SK-N-MC (cell line): ENCODE results near the gene GRM2.

ENCODE experiments used
- DNase-seq: peaks from one replicate; pipeline ENCODE4 v3.0.0-alpha.2; 2011; ENCODE audit warnings: low read depth, low spot score
- H3K27ac ChIP-seq: fragments of 200-600 bp; sonication (generic); 2 replicates; pipeline ENCODE4 v1.5.1; 2016; ENCODE audit warnings: mixed run types
- H3K36me3 ChIP-seq: fragments of 200-600 bp; sonication (generic); 2 replicates; pipeline ENCODE4 v1.6.1; 2017; ENCODE audit warnings: antibody characterized with exemption, low read length, mixed read lengths; ENCODE audit not compliant: insufficient read depth
- H3K4me3 ChIP-seq: fragments of 200-600 bp; sonication (generic); 2 replicates; pipeline ENCODE4 v1.5.1; 2016
- H3K9ac ChIP-seq: fragments of 200-600 bp; sonication (generic); 2 replicates; pipeline ENCODE4 v1.8.0; 2017; ENCODE audit warnings: mixed run types, mixed read lengths; ENCODE audit not compliant: insufficient read length
- H3K9me3 ChIP-seq: fragments of 200-600 bp; sonication (generic); 2 replicates; pipeline ENCODE4 v1.6.1; 2017; ENCODE audit warnings: low read depth, mild to moderate bottlenecking, antibody characterized with exemption, low read length, moderate library complexity, mixed read lengths
- EZH2 ChIP-seq: fragments of 200-600 bp; sonication (generic); IDR thresholded peaks from one replicate; pipeline ENCODE4 v1.6.1; 2017; ENCODE audit warnings: antibody characterized with exemption
- FOXP2 ChIP-seq: optimal IDR thresholded peaks from 2 replicates; pipeline ENCODE3; 2011; ENCODE audit warnings: mild to moderate bottlenecking, moderate library complexity; ENCODE audit not compliant: insufficient read depth; ENCODE audit errors: extremely low read length, control extremely low read depth
- POLR2AphosphoS5 ChIP-seq: IDR thresholded peaks from 2 replicates; pipeline ENCODE4 v1.6.1; 2012; ENCODE audit warnings: mild to moderate bottlenecking, low read depth, low read length, borderline replicate concordance

The GRM2 gene

GRCh38 chr3:51720292-51721061 is 13.6 kb downstream of the GRM2 start:
- Histone ChIP-seq H3K36me3 (no peaks in the 10 kb centered on the region), H3K9me3 (no peaks in the 10 kb centered on the region), H3K9ac (no peak overlapping the region), H3K4me3 (no peak overlapping the region), H3K27ac (no peak overlapping the region)
- TF ChIP-seq POLR2AphosphoS5 (no peak), FOXP2 (no peak), EZH2 (no peak)
- DNase-seq, result no peak

DNA sequence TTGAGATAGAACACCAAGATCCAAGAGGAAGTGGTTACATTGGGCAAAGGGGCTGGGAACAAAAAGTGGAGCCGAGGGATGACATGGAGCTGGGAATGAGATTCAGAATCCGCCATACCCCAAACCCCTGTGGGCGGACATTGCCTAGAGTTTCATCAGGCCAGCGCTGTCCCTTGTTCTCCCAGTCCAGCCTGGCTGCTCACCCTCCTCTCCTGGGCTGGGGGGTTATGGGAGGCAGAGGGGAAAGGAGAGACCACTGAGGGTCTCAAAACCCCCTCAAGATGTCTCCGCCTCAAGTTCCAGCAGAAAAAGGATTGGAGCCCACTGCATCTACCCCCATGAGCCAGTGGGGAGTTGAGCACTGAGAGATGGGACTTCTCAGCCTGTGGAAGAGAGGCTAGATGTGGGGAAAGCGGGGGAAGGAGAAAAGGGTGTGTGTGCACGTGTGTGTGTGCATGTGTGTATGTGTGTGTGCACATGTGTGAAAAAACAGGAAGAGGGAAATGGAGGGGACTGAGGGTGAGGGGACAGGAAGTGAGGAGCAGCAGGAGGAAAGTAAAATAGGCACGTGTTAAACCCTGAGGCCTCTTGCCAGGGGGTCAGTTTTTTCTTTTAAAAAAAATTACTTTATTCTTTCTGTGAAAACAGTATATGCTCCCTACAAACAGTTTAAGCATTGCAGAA is 14.3 kb downstream of the GRM2 start:
- Histone ChIP-seq H3K9ac (no peak overlapping the region), H3K27ac (no peak overlapping the region), H3K9me3 (no peaks in the 10 kb centered on the region), H3K36me3 (no peaks in the 10 kb centered on the region), H3K4me3 (no peak overlapping the region)
- no peak for DNase-seq
- no peak for TF ChIP-seq EZH2

- TF ChIP-seq FOXP2 (no peak), EZH2 (no peak), POLR2AphosphoS5 (no peak)
- Histone ChIP-seq H3K36me3 (no peaks in the 10 kb centered on the region), H3K9me3 (no peaks in the 10 kb centered on the region), H3K27ac (no peak overlapping the region), H3K4me3 (no peak overlapping the region), H3K9ac (no peak overlapping the region)
- DNase-seq, result no peak
Measured at GRCh38 chr3:51722362-51722761, 15.5 kb downstream of the GRM2 start.

DNA sequence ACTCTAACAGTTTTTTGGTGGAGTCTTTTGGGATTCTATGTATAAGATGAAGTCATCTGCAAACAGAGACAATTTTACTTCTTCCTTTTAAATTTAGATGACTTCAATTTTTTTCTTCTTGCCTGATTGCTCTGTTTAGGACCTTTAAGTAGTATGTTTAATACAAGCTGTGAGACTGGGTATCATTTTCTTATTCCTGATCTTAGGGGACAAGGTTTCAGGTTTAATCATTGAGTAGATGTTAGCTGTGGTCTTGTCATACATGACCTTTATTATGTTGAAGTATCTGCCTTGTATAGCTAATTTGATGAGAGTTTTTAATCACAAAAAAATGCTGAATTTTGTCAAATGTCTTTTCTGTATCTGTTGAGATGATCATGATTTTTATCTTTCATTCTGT is 20.6 kb downstream of the GRM2 start:
- H3K9ac ChIP-seq, result no peak overlapping the region
- H3K36me3 ChIP-seq, result no peaks in the 10 kb centered on the region
- H3K27ac ChIP-seq, result no peak overlapping the region
- no peak for DNase-seq
- no peaks in the 10 kb centered on the region for H3K9me3 ChIP-seq
- H3K4me3 ChIP-seq, result no peak overlapping the region
- no peak for TF ChIP-seq FOXP2
- TF ChIP-seq POLR2AphosphoS5, result no peak
- no peak for TF ChIP-seq EZH2

- Histone ChIP-seq H3K36me3 (no peaks in the 10 kb centered on the region), H3K27ac (no peak overlapping the region), H3K9ac (no peak overlapping the region), H3K4me3 (no peak overlapping the region), H3K9me3 (no peaks in the 10 kb centered on the region)
- TF ChIP-seq POLR2AphosphoS5, result no peak
- TF ChIP-seq EZH2, result no peak
- no peak for TF ChIP-seq FOXP2
- DNase-seq, result no peak
Measured at GRCh38 chr3:51729042-51729633, 22.3 kb downstream of the GRM2 start.

DNA sequence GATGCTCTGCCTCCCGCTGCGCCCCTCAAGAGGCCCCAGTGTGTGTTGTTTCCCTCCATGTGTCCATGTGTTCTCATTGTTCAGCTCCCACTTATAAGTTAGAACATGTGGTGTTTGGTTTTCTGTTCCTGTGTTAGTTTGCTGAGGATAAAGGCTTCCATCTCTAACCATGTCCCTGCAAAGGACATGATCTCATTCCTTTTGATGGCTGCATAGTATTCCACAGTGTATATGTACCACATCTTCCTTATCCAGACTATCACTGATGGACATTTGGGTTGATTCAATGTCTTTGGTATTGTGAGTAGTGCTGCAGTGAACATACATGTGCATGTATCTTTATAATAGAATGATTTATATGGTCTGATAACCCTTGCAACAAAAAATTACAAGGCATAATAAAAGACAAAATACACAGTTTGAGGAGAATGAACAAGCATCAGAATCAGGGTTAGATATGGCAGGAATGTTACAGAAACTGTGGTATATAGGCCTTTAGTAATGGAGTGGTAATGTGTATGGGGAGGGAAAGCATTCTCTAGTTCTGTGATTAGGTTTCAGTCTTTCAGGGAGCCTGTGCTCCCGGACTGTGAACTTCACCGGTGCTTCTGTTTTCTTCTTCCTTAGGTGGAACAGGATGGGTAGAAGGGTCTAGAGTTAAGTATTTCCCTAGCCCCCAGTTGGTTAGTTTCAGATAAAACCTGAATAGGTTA is 27.1 kb downstream of the GRM2 start:
- Histone ChIP-seq H3K9me3 (no peaks in the 10 kb centered on the region), H3K4me3 (no peak overlapping the region), H3K27ac (no peak overlapping the region), H3K36me3 (no peaks in the 10 kb centered on the region), H3K9ac (no peak overlapping the region)
- TF ChIP-seq POLR2AphosphoS5 (no peak), FOXP2 (no peak), EZH2 (no peak)
- DNase-seq, result no peak

DNA sequence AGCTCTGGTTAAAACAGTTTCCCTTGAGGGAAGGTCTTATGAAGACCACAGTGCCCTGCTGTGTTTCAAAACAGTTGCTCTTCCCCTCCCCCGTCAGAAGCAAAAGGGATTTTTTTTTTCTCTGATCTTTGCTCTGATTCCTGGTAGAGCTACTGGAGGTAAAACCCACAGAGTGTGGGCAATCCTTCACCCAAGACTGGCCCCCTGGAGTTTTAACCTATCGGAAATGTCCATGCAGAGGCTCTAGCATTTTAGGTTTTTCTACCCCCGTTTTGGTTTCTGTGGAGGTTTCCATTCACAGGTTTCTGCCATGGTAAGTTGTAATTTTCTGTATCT is 27.7 kb downstream of the GRM2 start:
- Histone ChIP-seq H3K9me3 (no peaks in the 10 kb centered on the region), H3K4me3 (no peak overlapping the region), H3K36me3 (no peaks in the 10 kb centered on the region), H3K27ac (no peak overlapping the region), H3K9ac (no peak overlapping the region)
- no peak for DNase-seq
- TF ChIP-seq EZH2, result no peak
- TF ChIP-seq FOXP2, result no peak
- TF ChIP-seq POLR2AphosphoS5, result no peak

DNA sequence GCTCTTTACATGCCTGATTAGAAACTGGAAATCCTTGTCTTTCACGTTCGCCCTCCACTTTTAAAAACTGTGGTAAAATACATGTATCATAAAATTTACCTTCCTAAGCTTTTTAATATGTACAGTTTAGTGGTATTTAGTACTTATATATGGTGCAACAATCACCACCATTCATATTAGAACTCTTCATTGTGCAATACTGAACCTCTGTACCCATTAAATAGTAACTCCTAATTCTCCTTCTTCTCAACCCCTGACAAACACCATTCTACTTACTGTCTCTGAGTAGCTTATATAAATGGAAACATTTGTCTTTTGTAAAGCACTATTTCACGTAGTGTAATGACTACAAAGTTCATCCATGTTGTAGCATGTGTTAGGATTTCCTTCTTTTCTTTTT is 28.2 kb downstream of the GRM2 start:
- no peak for TF ChIP-seq EZH2
- no peak for TF ChIP-seq POLR2AphosphoS5
- no peak for TF ChIP-seq FOXP2
- Histone ChIP-seq H3K27ac (no peak overlapping the region), H3K9ac (no peak overlapping the region), H3K36me3 (no peaks in the 10 kb centered on the region), H3K9me3 (no peaks in the 10 kb centered on the region), H3K4me3 (no peak overlapping the region)
- no peak for DNase-seq

DNA sequence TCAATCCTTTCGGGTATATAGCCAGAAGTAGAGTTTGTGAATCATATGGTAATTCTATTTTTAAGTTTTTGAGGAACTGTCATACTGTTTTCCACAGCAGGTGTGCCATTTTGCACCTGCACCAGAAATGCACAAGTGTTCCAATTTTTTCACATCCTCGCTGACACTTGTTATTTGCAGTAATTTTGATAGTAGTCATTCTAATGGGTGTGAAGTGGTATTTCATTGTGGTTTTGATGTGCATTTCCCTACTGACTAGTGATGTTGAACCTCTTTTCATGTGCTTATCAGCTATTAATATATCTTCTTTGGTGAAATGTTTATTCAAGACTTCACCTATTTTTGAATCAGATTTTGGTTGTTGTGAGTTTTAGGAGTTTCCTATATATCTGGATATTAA is 29.1 kb downstream of the GRM2 start:
- TF ChIP-seq FOXP2 (no peak), POLR2AphosphoS5 (no peak)
- H3K27ac ChIP-seq, result no peak overlapping the region

More for the DNA sequence above, 29.1 kb downstream of the GRM2 start:
- Histone ChIP-seq H3K9ac (no peak overlapping the region), H3K36me3 (no peaks in the 10 kb centered on the region), H3K9me3 (no peaks in the 10 kb centered on the region), H3K4me3 (no peak overlapping the region)
- DNase-seq, result no peak
